MCF 10A (cell line): ENCODE measurements around the gene PFDN2. TPM values are rescaled to one million over a fixed set of nuclear protein-coding genes. Genes with fewer than 3 reads are reported as not detected.

ENCODE experiments used
- BruUV-seq: library from RNA; stranded (reverse); fragments of 400-500 nt; replicated peaks from 2 replicates; lab custom pipeline; 2021; lab: Mats Ljungman, UMichigan
- CTCF ChIA-PET: fragments of 300-600 bp; sonication (Branson Sonifier 250); formaldehyde crosslinking; extraction: SDS; loops from one replicate; lab custom pipeline; 2021; ENCODE audit warnings: antibody characterized with exemption, inconsistent platforms; lab: Yijun Ruan, JAX
- POLR2A ChIA-PET: fragments of 300-600, 350-650 bp; sonication (Branson Sonifier 250); formaldehyde crosslinking; extraction: SDS; loops from one replicate; lab custom pipeline; 2020; ENCODE audit warnings: antibody characterized with exemption, inconsistent platforms; lab: Yijun Ruan, JAX
- DNase-seq: peaks from one replicate; pipeline ENCODE4 v3.0.0-alpha.2; 2018; ENCODE audit not compliant: unreplicated experiment
- H3K27ac Mint-ChIP-seq: one replicate; pipeline ENCODE4 v1.8.0; 2022; ENCODE audit warnings: mild to moderate bottlenecking, low read depth, mixed read lengths; ENCODE audit not compliant: unreplicated experiment
- H3K27me3 Mint-ChIP-seq: one replicate; pipeline ENCODE4 v1.8.0; 2022; ENCODE audit warnings: mixed read lengths; ENCODE audit not compliant: insufficient read depth, unreplicated experiment
- H3K36me3 Mint-ChIP-seq: one replicate; pipeline ENCODE4 v1.8.0; 2022; ENCODE audit warnings: mild to moderate bottlenecking, moderate library complexity, mixed read lengths; ENCODE audit not compliant: insufficient read depth, unreplicated experiment
- H3K4me1 Mint-ChIP-seq: one replicate; pipeline ENCODE4 v1.8.0; 2022; ENCODE audit warnings: mixed read lengths; ENCODE audit not compliant: insufficient read depth, unreplicated experiment
- H3K4me3 Mint-ChIP-seq: one replicate; pipeline ENCODE4 v1.8.0; 2022; ENCODE audit warnings: mild to moderate bottlenecking, moderate library complexity, mixed read lengths; ENCODE audit not compliant: unreplicated experiment
- H3K9me3 Mint-ChIP-seq: one replicate; pipeline ENCODE4 v1.8.0; 2022; ENCODE audit warnings: mixed read lengths; ENCODE audit not compliant: unreplicated experiment
- CTCF ChIP-seq: fragments of 200-600 bp; IDR thresholded peaks from one replicate; pipeline ENCODE4 v1.8.0; 2022; ENCODE audit warnings: antibody characterized with exemption, mild to moderate bottlenecking; ENCODE audit not compliant: unreplicated experiment
- intact Hi-C: fragments of 100-400 bp; cut with micrococcal nuclease; formaldehyde crosslinking; loops from 2 replicates; pipeline ENCODE4 v1.14.1; 2022
- total RNA-seq: library from RNA; stranded (reverse); gene quantifications from 2 replicates; pipeline ENCODE4 v1.2.3, GENCODE V29; 2022

Gene PFDN2
- total RNA-seq, 1 experiment from 2014 or later, result 514 TPM

- no peak for DNase-seq
- H3K4me1 Mint-ChIP-seq, result peaks cover 79% of the 10 kb centered on the region
- CTCF ChIA-PET, result interaction anchor here (0.5 to 7.0 kb wide), 7 partner anchors 11 to 254 kb away, joined by 3 to 80 read pairs (median 8); partner anchors contain the start of gene KLHDC9
- no peaks in the 10 kb centered on the region for H3K9me3 Mint-ChIP-seq
- POLR2A ChIA-PET, result interaction anchor here (0.6 to 3.4 kb wide), 9 partner anchors 9 to 1464 kb away, joined by 3 to 29 read pairs (median 6); partner anchors contain the start of genes F11R, NIT1, PFDN2 and USF1
- no peak for TF ChIP-seq CTCF
- no peaks in the 10 kb centered on the region for H3K27me3 Mint-ChIP-seq
- intact Hi-C loops, result loop anchor here (1.0 to 10.0 kb wide), 2 partner anchors 11 to 739 kb away; partner anchors contain the start of genes COPA and NCSTN
- no TSS peak for BruUV-seq
- H3K36me3 Mint-ChIP-seq, result peaks cover 6% of the 10 kb centered on the region
- H3K4me3 Mint-ChIP-seq, result no peak overlapping the region
- H3K27ac Mint-ChIP-seq, result peak overlapping the region; percentile 90
These were observed 33.9 kb downstream of the PFDN2 start for GRCh38 chr1:161083748-161084596.

- Mint-ChIP-seq H3K9me3 (no peaks in the 10 kb centered on the region), H3K4me3 (peak overlapping the region; percentile 4), H3K36me3 (peaks cover 6% of the 10 kb centered on the region), H3K4me1 (peaks cover 73% of the 10 kb centered on the region), H3K27ac (peak overlapping the region; percentile 90), H3K27me3 (no peaks in the 10 kb centered on the region)
- ChIA-PET CTCF (interaction anchor here (0.6 to 7.0 kb wide), 7 partner anchors 10 to 292 kb away, joined by 3 to 47 read pairs (median 8); partner anchors contain the start of gene KLHDC9), POLR2A (interaction anchor here (0.6 to 3.4 kb wide), 10 partner anchors 8 to 1465 kb away, joined by 3 to 29 read pairs (median 4); partner anchors contain the start of genes F11R, NIT1, PFDN2 and USF1)
- BruUV-seq, result TSS peak; percentile 53
- intact Hi-C loops, result loop anchor here (1.0 to 10.0 kb wide), 2 partner anchors 10 to 738 kb away; partner anchors contain the start of genes COPA and NCSTN
- peak; percentile 98 for DNase-seq
- no peak for TF ChIP-seq CTCF
These were observed 34.7 kb downstream of the PFDN2 start for GRCh38 chr1:161082996-161083747.

GRCh38 chr1:161082483-161082882 lies 35.4 kb downstream of the PFDN2 start:
- H3K9me3 Mint-ChIP-seq, result no peaks in the 10 kb centered on the region
- POLR2A ChIA-PET, result interaction anchor here (0.9 to 3.4 kb wide), 6 partner anchors 7 to 62 kb away, joined by 3 to 29 read pairs (median 12); partner anchors contain the start of genes F11R, NIT1, PFDN2 and USF1

More at GRCh38 chr1:161082483-161082882, 35.4 kb downstream of the PFDN2 start:
- TF ChIP-seq CTCF, result no peak
- H3K27me3 Mint-ChIP-seq, result no peaks in the 10 kb centered on the region
- CTCF ChIA-PET, result interaction anchor here (0.6 to 7.0 kb wide), 8 partner anchors 9 to 292 kb away, joined by 3 to 47 read pairs (median 5); partner anchors contain the start of gene KLHDC9
- intact Hi-C loops, result loop anchor here (10.0 kb wide), 1 partner anchor 738 kb away; the partner anchor contains the start of genes COPA and NCSTN
- H3K27ac Mint-ChIP-seq, result peak overlapping the region; percentile 90
- BruUV-seq, result no TSS peak
- peaks cover 6% of the 10 kb centered on the region for H3K36me3 Mint-ChIP-seq
- H3K4me1 Mint-ChIP-seq, result peaks cover 71% of the 10 kb centered on the region
- no peak for DNase-seq
- H3K4me3 Mint-ChIP-seq, result no peak overlapping the region
